ENCODE data around the gene CHST11. TPM values are rescaled to one million over a fixed set of nuclear protein-coding genes. Genes with fewer than 3 reads are reported as not detected.

Gene CHST11
- total and polyA plus RNA-seq, 9 of the 15 experiments (the other 6 are each of a cell fraction or from before 2014, with no cell fraction given), result 2.3 to 38.7 (median 15.0) TPM

- no peaks in the 10 kb centered on the region for H3K9me3 ChIP-seq (replicated peaks; ENCODE audit: control insufficient read depth, insufficient read depth, low read depth, low read length)
- in situ Hi-C loops (cut with MboI) (no loop called here), intact Hi-C loops (cut with micrococcal nuclease) (no loop called here)
- H3K79me2 ChIP-seq (ENCODE audit: control insufficient read depth, insufficient read depth, low read length), result no peaks in the 10 kb centered on the region
- CTCF ChIA-PET (ENCODE audit: low intra/inter-chr PET ratio), result no interaction called here
- no peak for FAIRE-seq
- TF ChIP-seq SMARCA4 (IDR thresholded peaks at IDR 0.05), result no peak
- no peak for TF ChIP-seq FOXJ3 (CRISPR knock-in tag; IDR thresholded peaks at IDR 0.05)
- TF ChIP-seq ZNF143 (CRISPR knock-in tag; IDR thresholded peaks at IDR 0.05), result no peak
- no peak for TF ChIP-seq IRF9 (tag; IDR thresholded peaks at IDR 0.05)
- no peak for TF ChIP-seq CBX2 (IDR thresholded peaks at IDR 0.05; ENCODE audit: insufficient read depth, low read length, poor library complexity, severe bottlenecking)
- TF ChIP-seq RBBP5 (IDR thresholded peaks at IDR 0.05; ENCODE audit: borderline replicate concordance, insufficient read depth, low read length, poor library complexity, severe bottlenecking), result no peak
- H3K4me2 ChIP-seq (ENCODE audit: insufficient read depth, low read length), result no peak overlapping the region
- ATAC-seq, result no peak
- no TSS peak for BruUV-seq (replicated peaks)
- no peak overlapping the region for H3K4me3 ChIP-seq
- H2AFZ ChIP-seq (ENCODE audit: low read depth, low read length), result no peak overlapping the region
- no peak for DNase-seq (ENCODE audit: extremely low read depth in 1 of 4, low spot score in 3 of 4)
- H3K9ac ChIP-seq (ENCODE audit: insufficient read depth in 1 of 2, low read depth in 2 of 2, low read length in 2 of 2), result no peak overlapping the region
- peaks cover 3 to 8% of the 10 kb centered on the region in 2 experiments; a peak in 2 of 5 replicates for H3K4me1 ChIP-seq (replicated peaks in 1 of 2; ENCODE audit: control insufficient read depth in 2 of 2, insufficient read depth in 2 of 2, low read length in 2 of 2)
- no peaks in the 10 kb centered on the region for H4K20me1 ChIP-seq (replicated peaks; ENCODE audit: control insufficient read depth, insufficient read depth, low read length)
- POLR2A ChIA-PET, result interaction anchor here (0.7 kb wide), 1 partner anchor 40 kb away, joined by 3 read pairs; the partner anchor contains the start of gene CHST11
- WGBS (ENCODE audit: insufficient coverage, low coverage, missing lambda C conversion rate), result 21% methylated on average over 1 of the region's 1 CpG
- no peaks in the 10 kb centered on the region; a peak in 1 of 5 replicates for H3K27me3 ChIP-seq (ENCODE audit: control insufficient read depth in 2 of 2, insufficient read depth in 2 of 2, low read length in 2 of 2)
- H3K27ac ChIP-seq (ENCODE audit: extremely low read depth, low read depth, low read length), result no peak overlapping the region
- no peaks in the 10 kb centered on the region for H3K36me3 ChIP-seq (ENCODE audit: control insufficient read depth, insufficient read depth, low read length)
- H3K9me1 ChIP-seq (ENCODE audit: control insufficient read depth, insufficient read depth, low read length), result no peaks in the 10 kb centered on the region
Observed at GRCh38 chr12:104416585-104416984, 40.2 kb upstream of the CHST11 start.
